GM12875 (cell line): ENCODE measurements around the gene RECQL.
"Not testable (repeated sequence)": the region's sequence is repeated elsewhere in the genome, so short reads cannot be mapped to it uniquely, and the experiment has no call there.

Experiments used
- H3K4me3 ChIP-seq: one replicate; pipeline ENCODE4 v1.5.1; 2011; ENCODE audit warnings: low read depth, low read length, control low read depth
- TF ChIP-seq, protein P1 (sequence below): IDR thresholded peaks from 2 replicates; pipeline ENCODE4 v1.5.1; 2011; ENCODE audit warnings: low read depth, mild to moderate bottlenecking, control low read depth, inconsistent platforms, low read length, moderate library complexity, borderline replicate concordance; ENCODE audit not compliant: insufficient read depth

Gene RECQL

GRCh38 chr12:21429994-21430393 lies 71.4 kb downstream of the RECQL start:
- H3K4me3 ChIP-seq, result no peak overlapping the region
- TF ChIP-seq, protein P1, sequence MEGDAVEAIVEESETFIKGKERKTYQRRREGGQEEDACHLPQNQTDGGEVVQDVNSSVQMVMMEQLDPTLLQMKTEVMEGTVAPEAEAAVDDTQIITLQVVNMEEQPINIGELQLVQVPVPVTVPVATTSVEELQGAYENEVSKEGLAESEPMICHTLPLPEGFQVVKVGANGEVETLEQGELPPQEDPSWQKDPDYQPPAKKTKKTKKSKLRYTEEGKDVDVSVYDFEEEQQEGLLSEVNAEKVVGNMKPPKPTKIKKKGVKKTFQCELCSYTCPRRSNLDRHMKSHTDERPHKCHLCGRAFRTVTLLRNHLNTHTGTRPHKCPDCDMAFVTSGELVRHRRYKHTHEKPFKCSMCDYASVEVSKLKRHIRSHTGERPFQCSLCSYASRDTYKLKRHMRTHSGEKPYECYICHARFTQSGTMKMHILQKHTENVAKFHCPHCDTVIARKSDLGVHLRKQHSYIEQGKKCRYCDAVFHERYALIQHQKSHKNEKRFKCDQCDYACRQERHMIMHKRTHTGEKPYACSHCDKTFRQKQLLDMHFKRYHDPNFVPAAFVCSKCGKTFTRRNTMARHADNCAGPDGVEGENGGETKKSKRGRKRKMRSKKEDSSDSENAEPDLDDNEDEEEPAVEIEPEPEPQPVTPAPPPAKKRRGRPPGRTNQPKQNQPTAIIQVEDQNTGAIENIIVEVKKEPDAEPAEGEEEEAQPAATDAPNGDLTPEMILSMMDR, result no peak

DNA sequence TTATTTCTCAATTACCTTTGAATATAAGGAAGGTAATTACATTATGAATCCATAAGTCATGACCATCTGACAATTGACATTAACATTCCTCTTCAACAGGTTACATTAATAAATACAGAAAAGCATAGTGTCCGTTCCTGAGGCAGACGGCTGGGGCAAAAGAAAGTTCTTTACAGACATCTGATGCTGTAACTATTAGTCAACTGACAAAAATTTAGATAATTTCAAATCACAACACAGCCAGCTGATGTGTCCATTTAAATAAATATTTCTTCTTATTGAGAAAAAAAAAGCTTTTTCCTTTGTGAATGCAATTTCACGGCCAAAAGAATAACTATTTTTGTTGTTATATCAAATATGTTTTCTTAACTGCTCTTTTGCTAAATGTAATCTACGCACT lies 73.2 kb downstream of the RECQL start:
- no peak overlapping the region for H3K4me3 ChIP-seq

GRCh38 chr12:21419009-21419699 lies 82.3 kb downstream of the RECQL start:
- not testable (repeated sequence) for H3K4me3 ChIP-seq

More for the DNA sequence above, 73.2 kb downstream of the RECQL start:
- TF ChIP-seq, protein P1, result no peak
